ENCODE measurements around the gene SLMAP. TPM values are rescaled to one million over a fixed set of nuclear protein-coding genes. Genes with fewer than 3 reads are reported as not detected.

SLMAP gene
- total and polyA plus RNA-seq, 7 donors: 31.2 to 180 (median 106) TPM

DNA sequence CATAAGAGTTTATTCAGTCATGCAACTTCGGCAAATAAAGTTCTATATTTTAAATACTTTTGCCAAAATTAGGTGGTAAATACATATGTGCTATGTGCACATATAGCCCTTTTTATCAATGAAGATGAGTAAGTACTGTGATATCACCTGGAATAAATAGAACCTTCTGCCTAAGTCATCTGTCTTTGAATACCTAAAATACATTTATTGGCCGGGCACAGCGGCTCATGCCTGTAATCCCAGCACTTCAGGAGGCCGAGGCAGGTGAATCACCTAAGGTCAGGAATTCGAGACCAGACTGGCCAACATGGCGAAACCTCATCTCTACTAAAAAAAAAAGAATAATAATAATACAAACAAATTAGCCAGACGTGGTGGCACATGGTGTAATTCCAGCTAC lies 178.3 kb downstream of the SLMAP start:
- ATAC-seq (peak; percentile 43 to 62 (median 56)), DNase-seq (no peak)
- H3K9me3 ChIP-seq: no peaks in the 10 kb centered on the region
- H3K27ac ChIP-seq: no peak overlapping the region
- peaks cover 4% of the 10 kb centered on the region for H3K4me1 ChIP-seq
- TF ChIP-seq, protein P1, sequence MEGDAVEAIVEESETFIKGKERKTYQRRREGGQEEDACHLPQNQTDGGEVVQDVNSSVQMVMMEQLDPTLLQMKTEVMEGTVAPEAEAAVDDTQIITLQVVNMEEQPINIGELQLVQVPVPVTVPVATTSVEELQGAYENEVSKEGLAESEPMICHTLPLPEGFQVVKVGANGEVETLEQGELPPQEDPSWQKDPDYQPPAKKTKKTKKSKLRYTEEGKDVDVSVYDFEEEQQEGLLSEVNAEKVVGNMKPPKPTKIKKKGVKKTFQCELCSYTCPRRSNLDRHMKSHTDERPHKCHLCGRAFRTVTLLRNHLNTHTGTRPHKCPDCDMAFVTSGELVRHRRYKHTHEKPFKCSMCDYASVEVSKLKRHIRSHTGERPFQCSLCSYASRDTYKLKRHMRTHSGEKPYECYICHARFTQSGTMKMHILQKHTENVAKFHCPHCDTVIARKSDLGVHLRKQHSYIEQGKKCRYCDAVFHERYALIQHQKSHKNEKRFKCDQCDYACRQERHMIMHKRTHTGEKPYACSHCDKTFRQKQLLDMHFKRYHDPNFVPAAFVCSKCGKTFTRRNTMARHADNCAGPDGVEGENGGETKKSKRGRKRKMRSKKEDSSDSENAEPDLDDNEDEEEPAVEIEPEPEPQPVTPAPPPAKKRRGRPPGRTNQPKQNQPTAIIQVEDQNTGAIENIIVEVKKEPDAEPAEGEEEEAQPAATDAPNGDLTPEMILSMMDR (IDR thresholded peaks at IDR 0.05): no peak
- no peak overlapping the region for H3K4me3 ChIP-seq
- H3K36me3 ChIP-seq (ENCODE audit: insufficient read depth in 1 of 2, low read depth in 1 of 2): peaks cover 0 to 38% of the 10 kb centered on the region in 2 donors
- WGBS, 3 donors: 62 to 70% (median 67%) methylated on average over 7 of the region's 7 CpGs
- intact Hi-C loops (cut with DNase I): no loop called here
- no peaks in the 10 kb centered on the region for H3K27me3 ChIP-seq (ENCODE audit: insufficient read depth in 3 of 3, low read length in 2 of 3)

DNA sequence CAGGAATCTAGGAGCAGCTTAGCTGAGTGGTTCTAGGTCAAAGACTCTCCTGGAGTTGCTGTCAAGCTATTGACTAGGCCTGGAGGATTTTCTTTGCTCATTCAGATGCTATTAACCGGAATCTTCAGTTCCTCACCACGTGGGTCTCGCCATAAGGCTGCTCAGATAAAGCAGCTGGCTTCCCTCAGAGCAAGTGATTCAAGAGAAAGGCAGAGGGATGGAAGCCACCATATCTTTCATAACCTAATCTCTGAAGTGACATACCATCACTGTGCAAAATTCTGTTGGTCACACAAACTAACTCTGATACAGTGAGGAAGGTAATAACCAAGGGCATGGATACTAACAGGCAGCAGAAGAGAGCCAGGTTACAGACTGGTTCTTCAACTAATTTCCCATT lies 179.4 kb downstream of the SLMAP start:
- no peak for DNase-seq
- Histone ChIP-seq H3K4me1 (peaks cover 4% of the 10 kb centered on the region), H3K4me3 (no peak overlapping the region), H3K27me3 (ENCODE audit: insufficient read depth in 3 of 3, low read length in 2 of 3) (no peaks in the 10 kb centered on the region), H3K36me3 (ENCODE audit: insufficient read depth in 1 of 2, low read depth in 1 of 2) (peaks cover 0 to 27% of the 10 kb centered on the region in 2 donors), H3K9me3 (no peaks in the 10 kb centered on the region), H3K27ac (no peak overlapping the region)
- TF ChIP-seq, protein P1 (IDR thresholded peaks at IDR 0.05): no peak
- whole genome bisulfite sequencing, 3 donors: 80 to 91% (median 86%) methylated on average over 3 of the region's 3 CpGs
- intact Hi-C loops (cut with DNase I): no loop called here
- peak in 1 of 4 donors; percentile 16 for ATAC-seq

DNA sequence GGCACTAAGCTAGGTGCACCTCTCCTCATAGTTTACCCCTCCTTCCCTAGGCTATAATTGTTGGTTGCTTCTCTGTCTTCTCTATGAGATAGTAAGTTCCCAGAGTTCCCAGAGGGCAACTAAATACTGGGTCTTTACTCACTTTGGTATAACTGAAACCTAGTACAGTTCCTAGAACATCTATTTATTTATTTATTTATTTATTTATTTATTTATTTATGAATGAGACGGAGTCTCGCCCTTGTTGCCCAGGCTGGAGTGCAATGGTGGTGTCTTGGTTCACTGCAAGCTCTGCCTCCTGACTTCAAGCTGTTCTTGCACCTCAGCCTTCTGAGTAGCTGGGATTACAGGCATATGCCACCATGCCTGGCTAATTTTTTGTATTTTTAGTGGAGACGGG lies 181.0 kb downstream of the SLMAP start:
- TF ChIP-seq, protein P1 (IDR thresholded peaks at IDR 0.05): no peak
- Histone ChIP-seq H3K27ac (no peak overlapping the region), H3K36me3 (ENCODE audit: insufficient read depth in 1 of 2, low read depth in 1 of 2) (peaks cover 0 to 12% of the 10 kb centered on the region in 2 donors), H3K9me3 (no peaks in the 10 kb centered on the region), H3K27me3 (ENCODE audit: insufficient read depth in 3 of 3, low read length in 2 of 3) (no peaks in the 10 kb centered on the region), H3K4me3 (no peak overlapping the region), H3K4me1 (peaks cover 4% of the 10 kb centered on the region)
- WGBS, 3 donors: 92 to 98% (median 92%) methylated on average over 3 of the region's 3 CpGs
- intact Hi-C loops (cut with DNase I): no loop called here
- DNase-seq: no peak
- ATAC-seq: no peak

DNA sequence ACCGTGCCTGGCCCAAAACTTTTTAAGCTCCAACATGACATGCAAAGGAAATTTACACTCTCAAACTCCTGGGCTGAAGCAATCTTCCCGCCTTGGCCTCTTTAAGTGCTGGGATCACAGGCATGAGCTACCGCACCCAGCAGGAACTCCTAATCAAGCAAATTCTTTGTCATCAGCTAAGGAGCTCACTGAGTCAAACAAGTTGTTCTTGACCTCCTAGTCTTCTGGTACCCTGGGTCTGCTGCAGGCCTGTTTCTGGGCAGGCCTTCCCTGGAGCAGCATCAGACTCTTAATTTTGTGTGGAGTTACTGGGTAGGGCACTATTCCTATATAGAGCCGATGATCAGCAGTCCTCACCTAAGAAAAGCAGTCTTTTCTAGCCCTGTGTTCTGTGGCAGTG lies 183.7 kb downstream of the SLMAP start:
- Histone ChIP-seq H3K27ac (no peak overlapping the region), H3K4me1 (peaks cover 8% of the 10 kb centered on the region), H3K9me3 (no peaks in the 10 kb centered on the region), H3K36me3 (ENCODE audit: insufficient read depth in 1 of 2, low read depth in 1 of 2) (no peaks in the 10 kb centered on the region), H3K4me3 (no peak overlapping the region), H3K27me3 (ENCODE audit: insufficient read depth in 3 of 3, low read length in 2 of 3) (no peaks in the 10 kb centered on the region)
- no peak for DNase-seq
- ATAC-seq: no peak
- intact Hi-C loops (cut with DNase I): no loop called here
- TF ChIP-seq, protein P1 (IDR thresholded peaks at IDR 0.05): no peak
- 61 to 85% (median 72%) methylated on average over 4 of the region's 4 CpGs for WGBS, 3 donors

DNA sequence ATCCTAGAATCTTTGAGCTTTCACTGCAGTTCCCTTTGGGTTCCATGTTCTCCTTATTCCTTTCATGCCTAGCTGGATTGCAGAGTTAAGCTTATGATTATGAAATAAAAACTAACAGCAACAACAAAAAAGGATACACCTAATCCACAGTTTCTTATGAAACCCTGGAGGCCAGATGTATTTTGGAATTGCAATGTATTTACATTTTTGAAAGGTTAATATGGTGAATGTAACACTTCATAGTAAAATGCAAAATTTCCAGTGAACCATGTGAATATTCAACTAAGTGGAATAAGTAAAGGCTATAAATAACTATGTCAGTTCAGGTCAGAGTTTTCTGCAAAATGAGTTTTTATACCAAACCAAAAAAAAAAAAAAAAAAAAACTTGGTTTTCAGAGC lies 186.3 kb downstream of the SLMAP start:
- Histone ChIP-seq H3K4me1 (peaks cover 10% of the 10 kb centered on the region), H3K9me3 (no peaks in the 10 kb centered on the region), H3K4me3 (no peak overlapping the region), H3K36me3 (ENCODE audit: insufficient read depth in 1 of 2, low read depth in 1 of 2) (no peaks in the 10 kb centered on the region), H3K27me3 (ENCODE audit: insufficient read depth in 3 of 3, low read length in 2 of 3) (no peaks in the 10 kb centered on the region), H3K27ac (no peak overlapping the region)
- no peak for ATAC-seq
- TF ChIP-seq, protein P1 (IDR thresholded peaks at IDR 0.05): no peak
- no peak for DNase-seq
- intact Hi-C loops (cut with DNase I): no loop called here

Measured in psoas muscle (tissue), 8 donors.